Osteocyte (in vitro differentiated cells): Measurements from ENCODE around the gene ARVCF. TPM values are rescaled to one million over a fixed set of nuclear protein-coding genes. Genes with fewer than 3 reads are reported as not detected.

ENCODE experiments used
- DNase-seq: peaks from one replicate; pipeline ENCODE4 v3.0.0; 2021; ENCODE audit warnings: mixed read lengths; ENCODE audit not compliant: unreplicated experiment; ENCODE audit errors: extremely low spot score
- H3K27ac Mint-ChIP-seq: one replicate; pipeline ENCODE4 v1.8.0; 2021; ENCODE audit warnings: mild to moderate bottlenecking, mixed read lengths; ENCODE audit not compliant: unreplicated experiment
- H3K27me3 Mint-ChIP-seq: one replicate; pipeline ENCODE4 v1.8.0; 2021; ENCODE audit warnings: mixed read lengths; ENCODE audit not compliant: unreplicated experiment
- H3K36me3 Mint-ChIP-seq: one replicate; pipeline ENCODE4 v1.8.0; 2021; ENCODE audit warnings: mixed read lengths; ENCODE audit not compliant: unreplicated experiment
- H3K4me1 Mint-ChIP-seq: one replicate; pipeline ENCODE4 v1.8.0; 2021; ENCODE audit warnings: mixed read lengths; ENCODE audit not compliant: unreplicated experiment
- H3K4me3 Mint-ChIP-seq: one replicate; pipeline ENCODE4 v1.8.0; 2021; ENCODE audit warnings: mild to moderate bottlenecking, moderate library complexity, mixed read lengths; ENCODE audit not compliant: unreplicated experiment
- H3K9me3 Mint-ChIP-seq: one replicate; pipeline ENCODE4 v1.8.0; 2021; ENCODE audit warnings: mixed read lengths; ENCODE audit not compliant: unreplicated experiment
- CTCF ChIP-seq: fragments of 200-600 bp; sonication (generic); IDR thresholded peaks from 2 replicates; pipeline ENCODE4 v1.5.0; 2021; ENCODE audit warnings: antibody characterized with exemption, mild to moderate bottlenecking, moderate library complexity
- total RNA-seq: library from RNA; stranded (reverse); gene quantifications from 2 replicates; pipeline ENCODE4 v1.2.1, GENCODE V29; 2021

ARVCF gene
- total RNA-seq, 1 donor from 2014 or later, result 29.3 TPM

- no peak overlapping the region for H3K4me3 Mint-ChIP-seq
- no peak for TF ChIP-seq CTCF
- H3K36me3 Mint-ChIP-seq, result peaks cover 7% of the 10 kb centered on the region
- H3K27ac Mint-ChIP-seq, result no peak overlapping the region
- no peak for DNase-seq
- no peaks in the 10 kb centered on the region for H3K9me3 Mint-ChIP-seq
- peaks cover 6% of the 10 kb centered on the region for H3K4me1 Mint-ChIP-seq
- no peaks in the 10 kb centered on the region for H3K27me3 Mint-ChIP-seq
These were observed 49.5 kb downstream of the ARVCF start for GRCh38 chr22:19966908-19967750.

- Mint-ChIP-seq H3K27me3 (no peaks in the 10 kb centered on the region), H3K36me3 (peaks cover 7% of the 10 kb centered on the region), H3K9me3 (no peaks in the 10 kb centered on the region), H3K4me3 (no peak overlapping the region), H3K4me1 (peaks cover 7% of the 10 kb centered on the region), H3K27ac (no peak overlapping the region)
- no peak for DNase-seq
- peak; percentile 46 for TF ChIP-seq CTCF
These were observed 50.6 kb downstream of the ARVCF start for GRCh38 chr22:19965771-19966709.

- no peak for DNase-seq
- Mint-ChIP-seq H3K9me3 (no peaks in the 10 kb centered on the region), H3K4me3 (no peak overlapping the region), H3K4me1 (peaks cover 4% of the 10 kb centered on the region), H3K27me3 (no peaks in the 10 kb centered on the region), H3K36me3 (peaks cover 3% of the 10 kb centered on the region), H3K27ac (no peak overlapping the region)
- TF ChIP-seq CTCF, result no peak
These were observed 51.8 kb downstream of the ARVCF start for GRCh38 chr22:19964701-19965386.

- H3K27me3 Mint-ChIP-seq, result no peaks in the 10 kb centered on the region
- no peaks in the 10 kb centered on the region for H3K9me3 Mint-ChIP-seq
- H3K36me3 Mint-ChIP-seq, result peaks cover 3% of the 10 kb centered on the region
- DNase-seq, result no peak
- no peak overlapping the region for H3K4me3 Mint-ChIP-seq
- H3K4me1 Mint-ChIP-seq, result peaks cover 8% of the 10 kb centered on the region
- TF ChIP-seq CTCF, result no peak
- H3K27ac Mint-ChIP-seq, result no peak overlapping the region
These were observed 52.6 kb downstream of the ARVCF start for GRCh38 chr22:19963863-19964642.
